GDM1 (cell line): ENCODE results near the gene SLC34A3.
"Not testable (repeated sequence)": the region's sequence is repeated elsewhere in the genome, so short reads cannot be mapped to it uniquely, and the experiment has no call there.

Experiments
- DNase-seq: peaks from one replicate; lab custom pipeline; 2025; lab: John Stamatoyannopoulos, UW

The SLC34A3 gene

GRCh38 chr9:137241490-137242268 lies 11.0 kb downstream of the SLC34A3 start:
- DNase-seq = no peak

GRCh38 chr9:137242269-137243203 lies 11.8 kb downstream of the SLC34A3 start:
- no peak for DNase-seq

- DNase-seq = not testable (repeated sequence)
Observed at GRCh38 chr9:137243266-137243625, 12.5 kb downstream of the SLC34A3 start.

GRCh38 chr9:137243626-137244485 lies 13.2 kb downstream of the SLC34A3 start:
- DNase-seq = no peak

- DNase-seq = no peak
Observed at GRCh38 chr9:137244486-137245449, 14.1 kb downstream of the SLC34A3 start.

- no peak for DNase-seq
Observed at GRCh38 chr9:137245450-137246421, 15.0 kb downstream of the SLC34A3 start.

- DNase-seq = no peak
Observed at GRCh38 chr9:137247135-137247915, 16.6 kb downstream of the SLC34A3 start.

GRCh38 chr9:137247916-137248175 lies 17.1 kb downstream of the SLC34A3 start:
- DNase-seq = no peak

- DNase-seq = no peak
Observed at GRCh38 chr9:137250329-137251193, 19.9 kb downstream of the SLC34A3 start.

- DNase-seq = no peak
Observed at GRCh38 chr9:137251194-137251461, 20.4 kb downstream of the SLC34A3 start, which contains the start of gene STPG3. Gene STPG3, plus strand, starts transcription at chr9:137251286. Its CDS starts 1 bp downstream, at chr9:137251287.

- DNase-seq = no peak
Observed at GRCh38 chr9:137251490-137252268, 21.0 kb downstream of the SLC34A3 start.

- DNase-seq = no peak
Observed at GRCh38 chr9:137252555-137253506, 22.1 kb downstream of the SLC34A3 start.

GRCh38 chr9:137253717-137254623 lies 23.3 kb downstream of the SLC34A3 start:
- no peak for DNase-seq

GRCh38 chr9:137254624-137255447 lies 24.1 kb downstream of the SLC34A3 start, which contains the start of gene NELFB:
Gene NELFB, plus strand, starts transcription at chr9:137255327.
- peak; percentile 85 for DNase-seq
